ENCODE results near the gene MLPH.

MLPH gene

GRCh38 chr2:237581751-237582746 lies 95.0 kb downstream of the MLPH start:
- TF ChIP-seq CTCF (IDR thresholded peaks at IDR 0.05; ENCODE audit: low read depth, low read length) = peak; percentile 41; the same call in 1 of the 2 replicates
- 0 out of 2 replicates have a peak overlapping the region, but pooled peaks have one; percentile 1 for H3K4me3 ChIP-seq (ENCODE audit: low read depth, low read length)

- H3K4me3 ChIP-seq (ENCODE audit: low read depth, low read length) = no peak overlapping the region
- no peak for TF ChIP-seq CTCF (IDR thresholded peaks at IDR 0.05; ENCODE audit: low read depth, low read length)
Measured at GRCh38 chr2:237583385-237584295, 96.6 kb downstream of the MLPH start.

GRCh38 chr2:237585590-237586221 lies 98.7 kb downstream of the MLPH start:
- no peak for TF ChIP-seq CTCF (IDR thresholded peaks at IDR 0.05; ENCODE audit: low read depth, low read length)
- no peak overlapping the region for H3K4me3 ChIP-seq (ENCODE audit: low read depth, low read length)

- no peak overlapping the region for H3K4me3 ChIP-seq (ENCODE audit: low read depth, low read length)
- no peak for TF ChIP-seq CTCF (IDR thresholded peaks at IDR 0.05; ENCODE audit: low read depth, low read length)
Measured at GRCh38 chr2:237588044-237588696, 101.1 kb downstream of the MLPH start.

GRCh38 chr2:237590272-237591140 lies 103.5 kb downstream of the MLPH start, which contains the start of gene RAB17:
TSS of gene RAB17 (minus strand) at chr2:237590734. CDS start at chr2:237586154, 4,580 bp downstream.
- TF ChIP-seq CTCF (IDR thresholded peaks at IDR 0.05; ENCODE audit: low read depth, low read length) = no peak
- H3K4me3 ChIP-seq (ENCODE audit: low read depth, low read length) = no peak within 1 kb of the TSS
